ENCODE measurements around the gene TMEM207.

The TMEM207 gene

DNA sequence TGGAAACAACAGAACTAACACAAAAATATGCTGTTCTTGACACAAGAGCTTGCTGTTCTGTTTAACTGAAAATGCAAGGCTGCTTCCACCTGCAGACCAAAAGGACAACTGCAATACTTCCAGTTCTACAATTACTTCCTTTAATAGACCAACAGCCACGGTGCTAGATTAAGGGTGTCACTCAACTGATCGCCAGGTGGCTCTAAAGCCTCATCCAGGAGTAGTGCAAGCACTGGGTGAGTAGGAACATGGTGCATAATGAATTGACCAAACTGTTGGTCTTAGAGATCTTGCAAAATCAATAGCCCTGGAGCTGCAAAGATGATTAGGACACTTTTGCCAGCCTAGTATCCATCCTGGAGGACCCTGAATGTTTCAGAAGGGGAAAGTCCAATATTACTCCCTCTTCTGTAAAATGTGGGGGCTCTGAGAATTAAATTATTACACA, 65.4 kb downstream of the TMEM207 start:
- TF ChIP-seq, protein P1, sequence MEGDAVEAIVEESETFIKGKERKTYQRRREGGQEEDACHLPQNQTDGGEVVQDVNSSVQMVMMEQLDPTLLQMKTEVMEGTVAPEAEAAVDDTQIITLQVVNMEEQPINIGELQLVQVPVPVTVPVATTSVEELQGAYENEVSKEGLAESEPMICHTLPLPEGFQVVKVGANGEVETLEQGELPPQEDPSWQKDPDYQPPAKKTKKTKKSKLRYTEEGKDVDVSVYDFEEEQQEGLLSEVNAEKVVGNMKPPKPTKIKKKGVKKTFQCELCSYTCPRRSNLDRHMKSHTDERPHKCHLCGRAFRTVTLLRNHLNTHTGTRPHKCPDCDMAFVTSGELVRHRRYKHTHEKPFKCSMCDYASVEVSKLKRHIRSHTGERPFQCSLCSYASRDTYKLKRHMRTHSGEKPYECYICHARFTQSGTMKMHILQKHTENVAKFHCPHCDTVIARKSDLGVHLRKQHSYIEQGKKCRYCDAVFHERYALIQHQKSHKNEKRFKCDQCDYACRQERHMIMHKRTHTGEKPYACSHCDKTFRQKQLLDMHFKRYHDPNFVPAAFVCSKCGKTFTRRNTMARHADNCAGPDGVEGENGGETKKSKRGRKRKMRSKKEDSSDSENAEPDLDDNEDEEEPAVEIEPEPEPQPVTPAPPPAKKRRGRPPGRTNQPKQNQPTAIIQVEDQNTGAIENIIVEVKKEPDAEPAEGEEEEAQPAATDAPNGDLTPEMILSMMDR (IDR thresholded peaks at IDR 0.05) = peak; percentile 99

DNA sequence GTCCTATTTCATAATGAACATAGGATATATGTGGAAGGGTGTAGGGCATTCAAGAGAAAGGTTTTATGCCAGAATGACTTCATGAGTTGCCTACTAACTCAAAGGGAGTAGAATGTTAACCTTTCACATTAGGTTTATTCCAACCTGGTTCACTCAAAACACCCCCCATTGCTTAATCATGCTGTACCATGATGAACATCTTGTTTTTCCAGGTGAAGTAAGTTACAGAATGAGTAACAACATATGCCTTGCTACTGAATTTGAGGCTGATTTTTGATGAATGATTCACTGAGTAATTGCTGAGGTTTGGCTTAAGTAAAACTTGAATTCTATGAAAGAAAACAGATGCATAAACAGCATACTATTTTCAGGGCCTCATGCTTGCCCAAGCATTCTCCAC, 67.6 kb downstream of the TMEM207 start:
- TF ChIP-seq, protein P1 (IDR thresholded peaks at IDR 0.05) = no peak

DNA sequence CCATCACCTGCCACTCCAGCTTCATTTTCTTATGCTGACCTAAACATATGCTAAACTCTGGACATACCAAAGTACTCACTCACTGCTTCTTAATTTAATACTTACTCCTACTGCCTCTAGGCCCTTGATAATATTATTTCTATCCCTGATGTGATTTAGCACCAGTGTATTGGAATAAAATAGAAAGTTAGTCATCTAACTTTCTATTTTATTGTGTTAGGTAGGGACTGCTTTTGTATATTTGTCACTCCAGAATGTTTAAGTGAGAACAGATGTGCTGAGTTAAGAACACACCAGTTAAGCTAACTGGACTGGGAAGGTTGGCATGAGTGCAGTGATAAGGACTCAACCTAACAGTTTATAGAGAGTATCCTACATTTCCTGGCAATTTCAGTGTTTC, 68.3 kb downstream of the TMEM207 start:
- TF ChIP-seq, protein P1 (IDR thresholded peaks at IDR 0.05) = no peak

DNA sequence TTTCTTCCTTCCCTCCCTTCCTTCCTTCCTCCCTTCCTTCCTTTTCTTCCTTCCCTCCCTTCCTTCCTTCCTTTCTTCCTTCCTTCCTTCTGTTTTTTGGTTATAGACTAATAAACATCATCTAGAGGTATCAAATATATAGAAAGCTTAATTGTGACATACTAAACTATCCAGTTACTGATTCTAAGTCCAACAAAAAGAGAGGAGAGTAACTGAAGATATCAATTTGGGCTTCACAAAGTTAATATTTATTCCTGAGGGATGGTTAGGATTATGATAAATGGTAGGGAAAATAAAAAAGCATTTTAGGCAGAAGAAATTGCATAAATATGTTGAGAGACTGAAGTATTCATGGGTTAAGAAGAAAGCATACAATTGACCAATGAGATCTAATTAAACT, 69.5 kb downstream of the TMEM207 start:
- TF ChIP-seq, protein P1 (IDR thresholded peaks at IDR 0.05) = no peak
